Fibroblast of peridontal ligament (primary cell): ENCODE data around the gene POLD1.
A peak's percentile ranks its signal among the peaks of the same experiment; 100 is the strongest.
"Not testable (repeated sequence)": the region's sequence is repeated elsewhere in the genome, so short reads cannot be mapped to it uniquely, and the experiment has no call there.

Source experiments
- DNase-seq: peaks from one replicate; pipeline ENCODE4 v3.0.0-alpha.2; 2010; ENCODE audit errors: extremely low read depth

The POLD1 gene

DNA sequence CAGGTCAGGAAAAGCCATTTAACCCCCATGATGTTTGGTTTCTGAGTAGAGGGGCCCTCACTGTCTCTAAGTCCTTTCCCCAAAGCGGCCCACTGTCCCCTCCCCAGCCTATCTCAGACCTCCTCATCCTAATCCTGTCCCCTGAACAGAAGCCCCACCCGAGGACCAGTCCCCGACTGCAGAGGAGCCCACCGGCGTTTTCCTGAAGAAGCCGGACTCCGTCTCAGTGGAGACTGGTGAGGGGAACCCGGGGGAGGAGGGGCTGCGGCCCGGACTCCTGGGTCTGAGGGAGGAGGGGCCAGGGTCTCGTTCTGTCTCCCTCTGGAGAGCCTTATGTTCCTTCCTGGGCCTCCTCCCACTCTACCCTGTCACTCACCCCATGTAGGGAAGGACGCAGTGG is 51.5 kb downstream of the POLD1 start:
- no peak for DNase-seq

DNA sequence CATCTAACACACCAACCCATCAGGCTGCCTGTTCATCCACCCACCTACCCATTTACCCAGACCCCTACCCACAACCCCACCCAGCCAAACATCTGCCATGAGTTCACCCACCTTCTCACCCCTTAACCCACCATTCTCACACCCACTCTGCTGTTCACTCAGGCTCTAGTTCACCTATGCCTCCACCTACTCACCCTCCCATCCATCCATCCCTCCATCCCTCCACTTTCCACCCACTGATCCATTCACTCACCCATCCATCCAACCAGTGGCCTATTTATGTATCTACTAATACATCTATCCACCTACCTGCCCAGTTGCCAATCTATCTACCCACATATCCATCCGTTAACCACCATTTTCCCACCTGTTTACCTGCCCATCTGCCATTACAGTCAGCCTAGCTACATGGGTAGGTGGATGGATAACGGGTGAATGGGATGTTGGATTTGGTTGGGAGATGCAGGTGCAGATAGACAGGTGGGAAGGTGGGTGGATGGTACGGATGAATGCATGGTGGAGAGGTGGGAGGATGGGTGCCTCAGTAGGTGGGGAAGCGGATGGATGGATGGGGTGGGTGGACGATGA is 53.8 kb downstream of the POLD1 start:
- DNase-seq: no peak

DNA sequence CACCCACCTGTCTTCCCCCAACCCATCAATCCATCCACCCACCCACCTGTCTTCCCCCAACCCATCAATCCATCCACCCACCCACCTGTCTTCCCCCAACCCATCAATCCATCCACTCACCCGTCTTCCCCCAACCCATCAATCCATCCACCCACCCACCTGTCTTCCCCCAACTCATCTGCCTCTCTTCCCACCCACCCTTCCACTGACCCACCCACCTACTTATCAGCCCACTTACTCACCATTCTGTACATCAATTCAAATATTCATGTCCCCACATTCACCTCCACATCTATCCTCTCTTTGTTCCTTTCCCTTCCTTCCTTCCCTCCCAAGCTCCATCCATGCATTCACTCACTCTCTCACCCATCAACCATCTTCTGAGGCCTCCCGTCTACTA is 55.0 kb downstream of the POLD1 start:
- not testable (repeated sequence) for DNase-seq

GRCh38 chr19:50444059-50444458 is 59.9 kb downstream of the POLD1 start:
- DNase-seq: no peak

- no peak for DNase-seq
These were observed 62.9 kb downstream of the POLD1 start for GRCh38 chr19:50447053-50447452.

GRCh38 chr19:50447750-50448149 is 63.6 kb downstream of the POLD1 start:
- DNase-seq: no peak

GRCh38 chr19:50449236-50449899 is 65.2 kb downstream of the POLD1 start:
- DNase-seq: no peak

- DNase-seq: no peak
These were observed 66.4 kb downstream of the POLD1 start for GRCh38 chr19:50450369-50451222.

GRCh38 chr19:50451223-50451534 is 67.0 kb downstream of the POLD1 start:
- no peak for DNase-seq

DNA sequence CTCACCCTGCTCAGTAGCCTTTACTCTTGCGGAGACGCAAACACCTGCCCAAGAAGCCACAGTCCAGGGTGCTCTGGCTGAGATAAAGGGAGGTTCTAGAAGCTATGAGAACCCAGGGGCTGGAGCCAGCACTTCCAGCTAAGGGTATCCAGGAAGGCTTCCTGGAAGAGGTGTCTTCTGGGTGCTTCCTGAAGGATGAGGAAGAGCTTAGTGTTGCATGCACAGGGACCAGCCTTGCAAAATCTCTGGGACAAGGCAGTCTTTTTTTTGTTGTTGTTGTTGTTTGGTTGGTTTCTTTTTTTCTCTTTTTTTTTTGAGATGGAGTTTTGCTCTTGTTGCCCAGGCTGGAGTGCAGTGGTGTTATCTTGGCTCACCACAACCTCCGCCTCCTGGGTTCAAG is 69.1 kb downstream of the POLD1 start:
- no peak for DNase-seq

- DNase-seq: no peak
These were observed 71.8 kb downstream of the POLD1 start for GRCh38 chr19:50455992-50456391.

GRCh38 chr19:50457300-50457699 is 73.2 kb downstream of the POLD1 start:
- DNase-seq: no peak

DNA sequence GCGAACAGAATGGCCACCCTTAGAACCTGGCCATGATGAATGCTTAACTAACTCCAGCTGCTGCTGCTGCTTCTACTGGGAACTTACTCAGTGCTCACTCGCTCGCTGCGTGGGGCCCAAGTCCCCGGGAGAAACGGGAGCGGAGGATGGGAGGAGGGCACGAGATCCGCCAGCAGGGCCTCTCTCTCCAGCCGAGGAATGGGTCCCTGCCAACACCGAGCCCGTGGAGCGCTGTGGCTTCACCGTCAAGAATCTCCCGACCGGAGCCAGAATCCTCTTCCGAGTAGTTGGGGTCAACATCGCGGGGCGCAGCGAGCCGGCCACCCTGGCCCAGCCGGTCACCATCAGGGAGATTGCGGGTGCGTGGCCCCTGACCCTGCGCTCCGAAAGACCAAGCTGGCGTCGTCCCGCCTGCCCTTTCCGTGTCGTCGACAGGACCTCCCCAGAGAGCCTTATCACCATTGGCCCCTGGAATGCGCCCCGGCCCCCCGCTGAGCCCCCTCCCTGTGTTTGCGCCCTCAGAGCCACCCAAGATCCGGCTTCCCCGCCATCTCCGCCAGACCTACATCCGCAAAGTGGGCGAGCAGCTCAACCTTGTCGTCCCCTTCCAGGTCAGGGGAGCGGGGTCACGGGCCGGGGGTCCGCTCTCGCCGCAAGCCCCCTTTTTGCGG is 74.4 kb downstream of the POLD1 start:
- DNase-seq: peak; percentile 33

DNA sequence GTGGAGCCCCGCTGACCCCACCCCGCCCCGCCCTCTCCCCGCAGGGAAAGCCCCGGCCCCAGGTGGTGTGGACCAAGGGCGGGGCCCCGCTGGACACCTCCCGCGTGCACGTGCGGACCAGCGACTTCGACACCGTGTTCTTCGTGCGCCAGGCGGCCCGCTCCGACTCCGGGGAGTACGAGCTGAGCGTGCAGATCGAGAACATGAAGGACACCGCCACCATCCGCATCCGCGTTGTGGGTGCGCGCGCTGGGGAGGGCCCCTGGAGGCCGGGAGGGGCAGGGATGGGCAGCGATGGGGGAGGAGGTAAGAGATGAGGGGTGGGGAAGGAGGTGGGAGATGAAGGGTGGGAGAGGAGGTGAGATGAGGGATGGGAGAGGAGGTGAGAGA is 74.9 kb downstream of the POLD1 start:
- DNase-seq: no peak

- DNase-seq: no peak
These were observed 75.5 kb downstream of the POLD1 start for GRCh38 chr19:50459638-50460037.

GRCh38 chr19:50460161-50460765 is 76.1 kb downstream of the POLD1 start:
- peak; percentile 40 for DNase-seq

- DNase-seq: peak; percentile 69
These were observed 77.1 kb downstream of the POLD1 start for GRCh38 chr19:50461066-50461875.

GRCh38 chr19:50462970-50463369 is 78.8 kb downstream of the POLD1 start:
- no peak for DNase-seq

DNA sequence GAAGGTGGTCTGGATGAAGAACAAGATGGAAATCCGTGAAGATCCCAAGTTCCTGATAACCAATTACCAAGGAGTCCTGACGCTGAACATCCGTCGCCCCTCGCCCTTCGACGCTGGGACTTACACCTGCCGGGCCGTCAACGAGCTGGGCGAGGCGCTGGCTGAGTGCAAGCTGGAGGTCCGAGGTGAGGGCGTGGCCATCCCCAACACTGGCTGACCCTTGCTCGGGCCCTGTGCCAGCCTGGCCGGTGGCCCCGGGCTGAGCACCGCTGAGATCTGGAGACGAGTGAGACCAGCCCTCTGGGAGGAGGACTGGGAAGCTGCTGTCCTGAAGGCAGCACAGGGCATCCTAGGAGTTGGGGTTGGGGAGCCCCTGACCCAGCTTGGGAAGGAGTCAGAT is 80.2 kb downstream of the POLD1 start:
- no peak for DNase-seq

GRCh38 chr19:50465000-50465399 is 80.9 kb downstream of the POLD1 start:
- DNase-seq: no peak

DNA sequence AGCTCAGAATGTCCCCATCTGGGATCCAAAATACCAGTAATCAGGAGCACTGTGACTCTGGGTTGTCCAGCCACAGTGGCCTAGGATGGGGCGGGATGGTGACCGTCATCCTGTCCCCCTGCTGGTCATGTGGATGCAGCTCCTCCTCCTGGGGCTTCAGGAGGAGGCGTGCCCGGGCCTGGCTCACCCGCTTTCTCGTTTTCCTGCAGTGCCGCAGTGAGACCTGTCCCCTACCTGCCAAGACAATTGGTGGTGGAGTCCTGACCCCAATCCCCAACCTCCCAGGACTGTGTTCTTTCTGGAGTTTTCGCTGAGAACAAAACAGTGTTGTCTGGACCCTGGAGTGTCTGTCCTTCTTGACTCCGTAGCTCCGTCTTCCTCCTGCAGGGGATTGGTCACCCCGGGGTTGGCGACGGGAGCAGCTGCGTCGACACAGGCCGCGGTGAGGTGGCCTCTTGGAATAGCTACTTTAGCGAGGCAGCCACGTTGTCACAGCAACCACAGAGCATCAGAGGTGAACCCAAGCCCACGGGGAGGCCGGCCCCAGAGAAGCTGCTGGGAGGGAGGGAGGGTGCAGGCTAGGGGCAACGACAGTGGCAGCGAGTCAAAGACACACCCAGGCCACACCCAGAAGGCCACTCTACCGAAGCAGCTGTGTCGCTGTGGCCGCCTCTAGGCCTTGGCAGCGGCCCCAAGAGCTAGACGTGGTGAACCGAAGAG is 82.0 kb downstream of the POLD1 start:
- no peak for DNase-seq
